ENCODE results near the gene RALY. TPM values are rescaled to one million over a fixed set of nuclear protein-coding genes. Genes with fewer than 3 reads are reported as not detected.

The RALY gene
- total RNA-seq, 1 donor from 2014 or later, result 132 TPM

DNA sequence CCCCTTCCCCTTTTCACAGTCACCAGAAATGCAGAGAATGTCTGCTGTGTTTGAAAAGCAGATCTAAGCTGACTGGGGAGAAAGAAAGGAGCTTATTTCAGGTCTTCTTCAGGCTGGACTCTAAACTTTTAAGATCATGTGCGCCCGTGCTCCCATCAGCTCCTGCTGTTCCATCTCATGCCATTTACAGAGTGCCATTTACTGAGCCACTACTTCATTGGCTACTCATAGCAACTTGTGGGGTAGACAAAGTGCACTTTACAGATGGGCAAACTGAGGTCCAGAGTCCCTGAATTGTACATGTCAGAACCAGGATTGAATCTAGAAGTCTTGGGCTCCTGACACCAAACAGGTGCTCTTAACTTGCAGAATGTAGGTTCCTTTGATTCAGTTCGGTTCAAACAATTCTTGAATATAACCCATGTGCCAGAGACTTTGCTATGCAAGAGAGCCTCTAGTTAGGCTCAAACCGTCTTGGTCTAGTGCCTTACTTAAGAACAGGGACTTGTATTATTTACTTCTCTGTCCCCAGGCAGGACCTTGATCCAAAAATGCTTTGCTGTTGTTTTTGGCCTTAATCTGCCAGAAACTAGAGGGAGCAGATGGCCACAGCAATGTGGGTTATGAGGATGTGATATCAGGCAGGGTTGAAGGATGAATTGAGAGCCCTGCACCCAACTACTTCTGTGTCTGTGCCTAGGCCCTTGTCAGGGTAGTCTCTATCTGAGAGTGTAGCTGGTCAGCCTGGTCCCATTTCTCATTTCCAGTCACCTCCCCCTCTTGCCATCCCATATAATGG lies 56.4 kb downstream of the RALY start:
- TF ChIP-seq, protein P1, sequence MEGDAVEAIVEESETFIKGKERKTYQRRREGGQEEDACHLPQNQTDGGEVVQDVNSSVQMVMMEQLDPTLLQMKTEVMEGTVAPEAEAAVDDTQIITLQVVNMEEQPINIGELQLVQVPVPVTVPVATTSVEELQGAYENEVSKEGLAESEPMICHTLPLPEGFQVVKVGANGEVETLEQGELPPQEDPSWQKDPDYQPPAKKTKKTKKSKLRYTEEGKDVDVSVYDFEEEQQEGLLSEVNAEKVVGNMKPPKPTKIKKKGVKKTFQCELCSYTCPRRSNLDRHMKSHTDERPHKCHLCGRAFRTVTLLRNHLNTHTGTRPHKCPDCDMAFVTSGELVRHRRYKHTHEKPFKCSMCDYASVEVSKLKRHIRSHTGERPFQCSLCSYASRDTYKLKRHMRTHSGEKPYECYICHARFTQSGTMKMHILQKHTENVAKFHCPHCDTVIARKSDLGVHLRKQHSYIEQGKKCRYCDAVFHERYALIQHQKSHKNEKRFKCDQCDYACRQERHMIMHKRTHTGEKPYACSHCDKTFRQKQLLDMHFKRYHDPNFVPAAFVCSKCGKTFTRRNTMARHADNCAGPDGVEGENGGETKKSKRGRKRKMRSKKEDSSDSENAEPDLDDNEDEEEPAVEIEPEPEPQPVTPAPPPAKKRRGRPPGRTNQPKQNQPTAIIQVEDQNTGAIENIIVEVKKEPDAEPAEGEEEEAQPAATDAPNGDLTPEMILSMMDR (IDR thresholded peaks at IDR 0.05), result no peak
- H3K27me3 Mint-ChIP-seq (ENCODE audit: unreplicated experiment), result no peaks in the 10 kb centered on the region
- H3K4me1 Mint-ChIP-seq (ENCODE audit: unreplicated experiment), result peaks cover 7% of the 10 kb centered on the region
- H3K4me3 Mint-ChIP-seq (ENCODE audit: unreplicated experiment), result no peak overlapping the region
- no peak overlapping the region for H3K27ac Mint-ChIP-seq (ENCODE audit: unreplicated experiment)
- H3K36me3 Mint-ChIP-seq (ENCODE audit: unreplicated experiment), result no peaks in the 10 kb centered on the region
- no peaks in the 10 kb centered on the region for H3K9me3 Mint-ChIP-seq (ENCODE audit: unreplicated experiment)
- no peak for DNase-seq (ENCODE audit: extremely low spot score, unreplicated experiment)

DNA sequence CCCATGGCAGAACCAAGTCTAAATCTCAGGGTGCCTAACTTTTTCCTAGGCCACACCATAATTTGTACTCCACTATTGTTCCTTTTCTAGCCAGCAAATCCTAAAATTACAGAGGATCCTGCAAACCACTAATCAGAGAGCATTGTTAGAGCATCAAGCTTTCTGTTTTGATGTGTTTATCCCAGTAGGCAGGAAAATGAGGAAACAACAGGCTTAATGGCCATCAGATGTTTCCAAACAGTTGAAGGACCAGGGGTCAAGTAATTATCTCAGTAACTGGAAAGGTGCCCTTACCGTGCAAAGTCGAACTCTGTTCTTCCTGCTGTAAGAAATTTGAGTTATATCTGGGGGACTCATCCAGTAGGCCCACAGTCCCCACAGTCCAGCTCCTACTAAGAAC lies 58.7 kb downstream of the RALY start:
- H3K4me3 Mint-ChIP-seq (ENCODE audit: unreplicated experiment), result no peak overlapping the region
- H3K9me3 Mint-ChIP-seq (ENCODE audit: unreplicated experiment), result no peaks in the 10 kb centered on the region
- no peak for DNase-seq (ENCODE audit: extremely low spot score, unreplicated experiment)
- no peaks in the 10 kb centered on the region for H3K27me3 Mint-ChIP-seq (ENCODE audit: unreplicated experiment)
- no peak overlapping the region for H3K27ac Mint-ChIP-seq (ENCODE audit: unreplicated experiment)
- TF ChIP-seq, protein P1 (IDR thresholded peaks at IDR 0.05), result no peak
- peaks cover 4% of the 10 kb centered on the region for H3K4me1 Mint-ChIP-seq (ENCODE audit: unreplicated experiment)
- no peaks in the 10 kb centered on the region for H3K36me3 Mint-ChIP-seq (ENCODE audit: unreplicated experiment)

DNA sequence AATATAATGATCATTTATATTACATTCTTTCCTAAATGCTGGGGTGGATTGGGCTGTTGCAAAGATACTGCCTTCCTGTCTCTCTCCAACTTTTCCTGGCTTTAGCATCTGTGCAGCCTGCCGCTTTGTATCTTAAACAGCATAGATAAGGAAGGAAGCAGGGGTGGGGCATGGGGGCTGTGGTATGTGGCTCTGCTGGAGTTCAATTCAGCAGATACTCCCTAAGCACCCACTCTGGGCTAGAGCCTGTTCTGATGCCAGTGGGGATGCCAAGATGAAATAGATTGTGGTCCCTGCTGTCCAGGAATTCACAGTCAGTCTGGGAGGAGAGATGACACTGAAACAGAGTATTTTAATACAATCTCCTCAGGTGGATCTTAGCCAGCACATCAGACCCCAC lies 61.6 kb downstream of the RALY start:
- peaks cover 8% of the 10 kb centered on the region for H3K4me1 Mint-ChIP-seq (ENCODE audit: unreplicated experiment)
- no peak overlapping the region for H3K27ac Mint-ChIP-seq (ENCODE audit: unreplicated experiment)
- TF ChIP-seq, protein P1 (IDR thresholded peaks at IDR 0.05), result no peak
- H3K4me3 Mint-ChIP-seq (ENCODE audit: unreplicated experiment), result no peak overlapping the region
- no peaks in the 10 kb centered on the region for H3K9me3 Mint-ChIP-seq (ENCODE audit: unreplicated experiment)
- DNase-seq (ENCODE audit: extremely low spot score, unreplicated experiment), result no peak
- H3K36me3 Mint-ChIP-seq (ENCODE audit: unreplicated experiment), result no peaks in the 10 kb centered on the region
- no peaks in the 10 kb centered on the region for H3K27me3 Mint-ChIP-seq (ENCODE audit: unreplicated experiment)

DNA sequence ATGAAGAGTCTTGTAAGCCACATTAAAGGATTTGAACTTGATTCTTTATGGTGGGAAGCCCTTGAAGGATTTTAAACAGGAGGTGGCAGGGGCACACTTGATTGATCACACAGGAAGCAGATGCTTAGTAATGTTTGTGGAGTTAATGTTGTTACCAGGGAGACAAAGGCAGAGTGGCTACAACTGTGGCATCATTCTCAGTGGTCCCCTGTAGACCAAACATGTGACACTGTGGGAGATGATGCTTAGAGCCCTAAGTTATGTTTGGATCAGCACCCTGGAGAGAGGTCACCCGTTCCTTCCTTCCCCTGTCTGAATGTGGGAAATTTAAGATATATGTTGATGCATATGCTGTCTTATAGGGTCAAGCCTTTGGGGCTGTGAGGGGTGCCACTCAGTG lies 65.1 kb downstream of the RALY start:
- no peak overlapping the region for H3K27ac Mint-ChIP-seq (ENCODE audit: unreplicated experiment)
- H3K9me3 Mint-ChIP-seq (ENCODE audit: unreplicated experiment), result no peaks in the 10 kb centered on the region
- no peak overlapping the region for H3K4me3 Mint-ChIP-seq (ENCODE audit: unreplicated experiment)
- H3K27me3 Mint-ChIP-seq (ENCODE audit: unreplicated experiment), result no peaks in the 10 kb centered on the region
- peaks cover 15% of the 10 kb centered on the region for H3K4me1 Mint-ChIP-seq (ENCODE audit: unreplicated experiment)
- H3K36me3 Mint-ChIP-seq (ENCODE audit: unreplicated experiment), result no peaks in the 10 kb centered on the region
- DNase-seq (ENCODE audit: extremely low spot score, unreplicated experiment), result no peak
- TF ChIP-seq, protein P1 (IDR thresholded peaks at IDR 0.05), result no peak

DNA sequence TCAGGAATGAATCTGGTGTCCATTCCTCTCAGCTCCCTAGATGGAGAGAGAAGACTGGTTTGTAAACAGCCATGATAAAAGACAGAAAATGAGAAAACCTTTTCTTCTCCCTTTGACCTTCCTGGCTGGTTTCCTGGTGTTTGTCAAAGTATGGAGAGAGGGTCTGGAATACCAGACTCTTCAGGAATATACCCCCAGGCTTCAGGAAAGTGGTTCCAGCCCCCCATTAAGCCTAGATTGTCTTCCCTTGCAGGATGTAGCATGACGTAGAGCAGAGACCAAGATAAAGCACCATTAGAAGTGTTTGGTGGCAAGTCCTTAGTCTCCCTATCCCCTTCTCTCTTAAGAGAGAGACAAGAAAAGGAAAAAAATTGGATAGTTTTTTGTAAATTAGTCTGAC lies 67.3 kb downstream of the RALY start:
- no peak overlapping the region for H3K27ac Mint-ChIP-seq (ENCODE audit: unreplicated experiment)
- peaks cover 25% of the 10 kb centered on the region for H3K4me1 Mint-ChIP-seq (ENCODE audit: unreplicated experiment)
- no peaks in the 10 kb centered on the region for H3K27me3 Mint-ChIP-seq (ENCODE audit: unreplicated experiment)
- H3K36me3 Mint-ChIP-seq (ENCODE audit: unreplicated experiment), result no peaks in the 10 kb centered on the region
- H3K9me3 Mint-ChIP-seq (ENCODE audit: unreplicated experiment), result no peaks in the 10 kb centered on the region
- DNase-seq (ENCODE audit: extremely low spot score, unreplicated experiment), result no peak
- TF ChIP-seq, protein P1 (IDR thresholded peaks at IDR 0.05), result no peak
- no peak overlapping the region for H3K4me3 Mint-ChIP-seq (ENCODE audit: unreplicated experiment)

Data from osteocyte (in vitro differentiated cells).